Upper lobe of left lung (tissue), 6 donors: ENCODE data around the gene GPC5. TPM values are rescaled to one million over a fixed set of nuclear protein-coding genes. Genes with fewer than 3 reads are reported as not detected.
A peak's percentile ranks its signal among the peaks of the same experiment; 100 is the strongest.

ENCODE experiments used
- ATAC-seq, 2 donors: fragments of 200-7000 bp; cut with Tn5 transposase; one replicate each; pipeline ENCODE4 v1.9.1; 2022; ENCODE audit warnings: mild to moderate bottlenecking in 2 of 2, moderate library complexity in 2 of 2; ENCODE audit not compliant: low FRiP score in 2 of 2
- DNase-seq, 2 donors: peaks; one replicate each; pipeline ENCODE4 v3.0.0-alpha.2; 2019 to 2020
- H3K27ac ChIP-seq, 4 donors: fragments of 200-600 bp; sonication (generic); one replicate each; pipeline ENCODE4 v1.5.1; 2016 to 2019
- H3K27me3 ChIP-seq, 4 donors: fragments of 200-600 bp; sonication (generic); one replicate each; pipeline ENCODE4 v1.5.1; 2017 to 2019
- H3K36me3 ChIP-seq, 4 donors: fragments of 200-600 bp; sonication (generic); one replicate each; pipeline ENCODE4 v1.5.1; 2016 to 2019
- H3K4me1 ChIP-seq, 4 donors: fragments of 200-600 bp; sonication (generic); one replicate each; pipeline ENCODE4 v1.5.1; 2018 to 2019
- H3K4me3 ChIP-seq, 4 donors: fragments of 200-600 bp; sonication (generic); one replicate each; pipeline ENCODE4 v1.5.1; 2017 to 2019; ENCODE audit warnings: mild to moderate bottlenecking in 2 of 4, moderate library complexity in 1 of 4
- H3K9me3 ChIP-seq, 4 donors: fragments of 200-600 bp; sonication (generic); one replicate each; pipeline ENCODE4 v1.5.1; 2018 to 2019
- EP300 ChIP-seq, 4 donors: sonication (generic); formaldehyde crosslinking; IDR thresholded peaks; one replicate each; pipeline ENCODE4 v1.5.1; 2017; ENCODE audit warnings: antibody characterized with exemption in 4 of 4, control low read depth in 2 of 4
- POLR2A ChIP-seq, 4 donors: fragments of 450-650 bp; IDR thresholded peaks; one replicate each; pipeline ENCODE4 v1.5.1; 2016 to 2017; ENCODE audit warnings: antibody characterized with exemption in 4 of 4, mild to moderate bottlenecking in 2 of 4
- POLR2AphosphoS5 ChIP-seq, 2 donors: sonication (generic); formaldehyde crosslinking; IDR thresholded peaks; one replicate each; pipeline ENCODE4 v1.5.1; 2017; ENCODE audit warnings: antibody characterized with exemption in 2 of 2
- WGBS, 2 donors: methylation state at CpG; one replicate each; pipeline ENCODE4 v1.1.5; 2017 to 2018; 5-methylcytosine and 5-hydroxymethylcytosine counted together
- total RNA-seq, 6 donors: library from RNA; depleted of rRNA in 4 of 6; stranded (reverse); fragments of >200 nt in 4 of 6; gene quantifications; one replicate each; pipeline versions ENCODE4 v1.1.0 to v1.2.1, GENCODE V29; 2016 to 2021
- TF ChIP-seq, protein P1 (sequence below), 6 experiments: fragments of 450-650 bp in 4 of 6; fragments of 200-600 bp in 2 of 6; sonication (generic) in 2 of 6; IDR thresholded peaks; one replicate each; pipeline ENCODE4 v1.5.1; 2016 to 2019; ENCODE audit warnings: antibody characterized with exemption in 6 of 6
- donor health status: DM: no; HTN: no; CAD: no; lungs with moderate emphysema.
- donor health status: DM: no; HTN: yes; CAD: no; lungs with severe emphysema.

Gene GPC5
- total RNA-seq, 6 donors from 2014 or later, result 7.6 to 51.4 (median 12.8) TPM

- H3K9me3 ChIP-seq, result no peaks in the 10 kb centered on the region
- no peak overlapping the region for H3K4me3 ChIP-seq
- DNase-seq, result no peak
- no peaks in the 10 kb centered on the region for H3K4me1 ChIP-seq
- no peaks in the 10 kb centered on the region for H3K27me3 ChIP-seq
- no peak for TF ChIP-seq POLR2A (IDR thresholded peaks at IDR 0.05)
- no peak for TF ChIP-seq EP300 (IDR thresholded peaks at IDR 0.05)
- TF ChIP-seq, protein P1, sequence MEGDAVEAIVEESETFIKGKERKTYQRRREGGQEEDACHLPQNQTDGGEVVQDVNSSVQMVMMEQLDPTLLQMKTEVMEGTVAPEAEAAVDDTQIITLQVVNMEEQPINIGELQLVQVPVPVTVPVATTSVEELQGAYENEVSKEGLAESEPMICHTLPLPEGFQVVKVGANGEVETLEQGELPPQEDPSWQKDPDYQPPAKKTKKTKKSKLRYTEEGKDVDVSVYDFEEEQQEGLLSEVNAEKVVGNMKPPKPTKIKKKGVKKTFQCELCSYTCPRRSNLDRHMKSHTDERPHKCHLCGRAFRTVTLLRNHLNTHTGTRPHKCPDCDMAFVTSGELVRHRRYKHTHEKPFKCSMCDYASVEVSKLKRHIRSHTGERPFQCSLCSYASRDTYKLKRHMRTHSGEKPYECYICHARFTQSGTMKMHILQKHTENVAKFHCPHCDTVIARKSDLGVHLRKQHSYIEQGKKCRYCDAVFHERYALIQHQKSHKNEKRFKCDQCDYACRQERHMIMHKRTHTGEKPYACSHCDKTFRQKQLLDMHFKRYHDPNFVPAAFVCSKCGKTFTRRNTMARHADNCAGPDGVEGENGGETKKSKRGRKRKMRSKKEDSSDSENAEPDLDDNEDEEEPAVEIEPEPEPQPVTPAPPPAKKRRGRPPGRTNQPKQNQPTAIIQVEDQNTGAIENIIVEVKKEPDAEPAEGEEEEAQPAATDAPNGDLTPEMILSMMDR (IDR thresholded peaks at IDR 0.05), result no peak
- TF ChIP-seq POLR2AphosphoS5 (IDR thresholded peaks at IDR 0.05), result no peak
- no peaks in the 10 kb centered on the region for H3K36me3 ChIP-seq
- no peak overlapping the region for H3K27ac ChIP-seq
- ATAC-seq, result no peak
Measured at GRCh38 chr13:91588541-91588940, 190.1 kb downstream of the GPC5 start.

DNA sequence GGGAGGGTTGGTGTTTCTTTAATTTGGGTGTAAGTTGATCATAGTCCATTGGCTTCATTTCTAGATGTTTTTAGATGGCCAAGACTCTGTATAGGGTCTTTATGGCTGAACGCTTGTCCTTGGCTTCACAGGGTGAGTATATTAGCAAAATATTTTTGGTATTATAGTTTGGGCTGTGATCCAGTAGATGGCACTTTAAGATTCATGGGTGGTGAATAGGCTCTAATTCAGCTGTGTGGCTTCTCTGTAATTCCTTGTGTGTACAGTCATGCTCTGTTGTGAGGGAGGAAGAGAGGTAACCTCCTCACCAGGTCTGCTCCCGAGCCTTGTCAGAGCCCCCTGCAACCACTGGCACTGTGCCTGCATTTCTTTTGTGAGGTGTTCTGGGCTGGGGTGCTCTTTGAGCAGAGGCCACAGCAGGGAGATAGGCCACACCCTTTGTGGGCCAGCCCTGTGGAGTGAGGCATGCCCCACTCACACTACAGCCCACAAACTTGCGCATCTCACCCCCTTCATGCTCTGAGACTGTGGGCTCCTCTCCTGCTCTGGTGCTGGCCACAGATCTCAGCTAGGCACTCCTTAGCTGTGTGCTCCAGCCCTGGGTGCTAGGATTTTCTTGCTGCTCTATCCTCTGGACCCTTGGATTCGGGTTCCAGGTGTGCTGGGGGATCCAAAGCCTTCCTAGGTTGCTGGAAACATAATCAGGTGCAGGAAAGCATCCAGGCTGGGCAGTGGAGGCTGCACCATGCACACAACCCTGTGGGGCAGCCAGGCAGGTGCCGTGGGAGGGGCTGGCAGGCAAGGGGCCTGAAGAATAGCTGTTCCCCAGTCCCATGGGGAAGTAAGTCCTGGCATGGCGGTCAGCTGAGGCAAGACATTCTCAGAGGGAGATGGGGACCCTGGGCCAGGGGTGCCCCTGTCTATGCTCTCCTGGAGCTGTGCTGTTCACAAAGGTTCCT is 193.9 kb downstream of the GPC5 start:
- Histone ChIP-seq H3K4me3 (no peak overlapping the region), H3K9me3 (no peaks in the 10 kb centered on the region), H3K27ac (no peak overlapping the region), H3K4me1 (no peaks in the 10 kb centered on the region), H3K27me3 (no peaks in the 10 kb centered on the region), H3K36me3 (no peaks in the 10 kb centered on the region)
- TF ChIP-seq, protein P1 (IDR thresholded peaks at IDR 0.05), result no peak
- TF ChIP-seq POLR2AphosphoS5 (IDR thresholded peaks at IDR 0.05) (no peak), EP300 (IDR thresholded peaks at IDR 0.05) (no peak), POLR2A (IDR thresholded peaks at IDR 0.05) (no peak)
- DNase-seq (peak in 1 of 2 donors; percentile 17), ATAC-seq (peak; percentile 8 to 61)
- 75 to 88% methylated on average over 5 of the region's 6 CpGs for WGBS, 2 donors

- DNase-seq (no peak), ATAC-seq (no peak)
- H3K9me3 ChIP-seq, result no peaks in the 10 kb centered on the region
- H3K27me3 ChIP-seq, result no peaks in the 10 kb centered on the region
- H3K4me1 ChIP-seq, result no peaks in the 10 kb centered on the region
- WGBS, 2 donors, result 64 to 76% methylated on average over 1 of the region's 1 CpG
- H3K27ac ChIP-seq, result no peak overlapping the region
- H3K4me3 ChIP-seq, result no peak overlapping the region
- TF ChIP-seq, protein P1 (IDR thresholded peaks at IDR 0.05), result no peak
- TF ChIP-seq EP300 (IDR thresholded peaks at IDR 0.05) (no peak), POLR2A (IDR thresholded peaks at IDR 0.05) (no peak), POLR2AphosphoS5 (IDR thresholded peaks at IDR 0.05) (no peak)
- no peaks in the 10 kb centered on the region for H3K36me3 ChIP-seq
Measured at GRCh38 chr13:91593456-91593855, 195.0 kb downstream of the GPC5 start.

- no peaks in the 10 kb centered on the region for H3K9me3 ChIP-seq
- no peak overlapping the region for H3K27ac ChIP-seq
- no peaks in the 10 kb centered on the region for H3K4me1 ChIP-seq
- 74 to 86% methylated on average over 1 of the region's 1 CpG for WGBS, 2 donors
- no peak overlapping the region for H3K4me3 ChIP-seq
- TF ChIP-seq POLR2AphosphoS5 (IDR thresholded peaks at IDR 0.05) (no peak), POLR2A (IDR thresholded peaks at IDR 0.05) (no peak), EP300 (IDR thresholded peaks at IDR 0.05) (no peak)
- TF ChIP-seq, protein P1 (IDR thresholded peaks at IDR 0.05), result no peak
- H3K36me3 ChIP-seq, result no peaks in the 10 kb centered on the region
- ATAC-seq (no peak), DNase-seq (no peak)
- H3K27me3 ChIP-seq, result no peaks in the 10 kb centered on the region
Measured at GRCh38 chr13:91594061-91594460, 195.6 kb downstream of the GPC5 start.
